H9 (cell line): ENCODE measurements around the gene NEDD4L. TPM values are rescaled to one million over a fixed set of nuclear protein-coding genes. Genes with fewer than 3 reads are reported as not detected.

Source experiments
- DNase-seq: peaks from one replicate; pipeline ENCODE4 v3.0.0-alpha.2; 2017
- H2AFZ ChIP-seq: one replicate; pipeline ENCODE4 v1.6.1; 2013; ENCODE audit warnings: mild to moderate bottlenecking, low read length, control low read depth, moderate library complexity
- H2AK5ac ChIP-seq: 2 replicates; pipeline ENCODE4 v1.6.1; 2013; ENCODE audit warnings: low read length, control low read depth, mixed read lengths; ENCODE audit not compliant: insufficient read length
- H2BK120ac ChIP-seq: one replicate; pipeline ENCODE4 v1.6.1; 2013; ENCODE audit warnings: low read depth, mild to moderate bottlenecking, low read length, control low read depth, inconsistent platforms; ENCODE audit not compliant: poor library complexity, severe bottlenecking
- H2BK12ac ChIP-seq: 2 replicates; pipeline ENCODE4 v1.6.1; 2013; ENCODE audit warnings: low read length, control low read depth, mixed read lengths, low read depth; ENCODE audit not compliant: insufficient read length
- H2BK15ac ChIP-seq: 2 replicates; pipeline ENCODE4 v1.6.1; 2013; ENCODE audit warnings: low read depth, low read length, control low read depth
- H2BK20ac ChIP-seq: one replicate; pipeline ENCODE4 v1.6.1; 2013; ENCODE audit warnings: low read depth, mild to moderate bottlenecking, low read length, control low read depth, inconsistent platforms; ENCODE audit not compliant: poor library complexity, severe bottlenecking
- H2BK5ac ChIP-seq: 2 replicates; pipeline ENCODE4 v1.6.1; 2013; ENCODE audit warnings: low read length, control low read depth, mixed read lengths; ENCODE audit not compliant: insufficient read length
- H3K14ac ChIP-seq: 2 replicates; pipeline ENCODE4 v1.6.1; 2013; ENCODE audit warnings: low read length, control low read depth; ENCODE audit not compliant: insufficient read depth
- H3K18ac ChIP-seq: 2 replicates; pipeline ENCODE4 v1.6.1; 2013; ENCODE audit warnings: low read depth, mild to moderate bottlenecking, mixed read lengths, low read length, control low read depth; ENCODE audit not compliant: insufficient read length
- H3K23ac ChIP-seq: 2 replicates; pipeline ENCODE4 v1.6.1; 2013; ENCODE audit warnings: low read length, control low read depth, mixed read lengths, low read depth; ENCODE audit not compliant: insufficient read length
- H3K23me2 ChIP-seq: 2 replicates; pipeline ENCODE4 v1.6.1; 2013; ENCODE audit warnings: low read depth, mild to moderate bottlenecking, mixed read lengths, low read length, control low read depth; ENCODE audit not compliant: insufficient read length, poor library complexity, severe bottlenecking
- H3K27ac ChIP-seq: 2 replicates; pipeline ENCODE4 v1.5.1; 2013; ENCODE audit warnings: low read length, control low read depth, mixed read lengths, low read depth; ENCODE audit not compliant: insufficient read length
- H3K27me3 ChIP-seq: 2 replicates; pipeline ENCODE4 v1.6.1; 2013; ENCODE audit warnings: low read length, control low read depth, inconsistent platforms; ENCODE audit not compliant: insufficient read depth
- H3K4ac ChIP-seq: 2 replicates; pipeline ENCODE4 v1.6.1; 2013; ENCODE audit warnings: low read depth, mild to moderate bottlenecking, control low read depth, inconsistent platforms, low read length, moderate library complexity
- H3K4me1 ChIP-seq: 2 replicates; pipeline ENCODE4 v1.6.1; 2013; ENCODE audit warnings: low read length, control low read depth, inconsistent platforms; ENCODE audit not compliant: insufficient read depth
- H3K4me2 ChIP-seq: 2 replicates; pipeline ENCODE4 v1.6.1; 2013; ENCODE audit warnings: low read length, control low read depth, mixed read lengths; ENCODE audit not compliant: insufficient read length, insufficient read depth
- H3K56ac ChIP-seq: 2 replicates; pipeline ENCODE4 v1.6.1; 2013; ENCODE audit warnings: low read depth, mild to moderate bottlenecking, mixed read lengths, low read length, control low read depth; ENCODE audit not compliant: insufficient read length
- H3K79me1 ChIP-seq: 2 replicates; pipeline ENCODE4 v1.6.1; 2013; ENCODE audit warnings: low read depth, mild to moderate bottlenecking, moderate library complexity, low read length, control low read depth, inconsistent platforms; ENCODE audit not compliant: insufficient read depth, poor library complexity, severe bottlenecking
- H3K79me2 ChIP-seq: 2 replicates; pipeline ENCODE4 v1.6.1; 2013; ENCODE audit warnings: low read length, control low read depth, inconsistent platforms; ENCODE audit not compliant: insufficient read depth
- H3K9ac ChIP-seq: 2 replicates; pipeline ENCODE4 v1.6.1; 2013; ENCODE audit warnings: low read length, control low read depth, mixed read lengths; ENCODE audit not compliant: insufficient read length; ENCODE audit errors: extremely low read depth
- H3K9me3 ChIP-seq: one replicate; pipeline ENCODE4 v1.6.1; 2013; ENCODE audit warnings: low read depth, low read length, inconsistent platforms; ENCODE audit not compliant: control insufficient read depth
- H3T11ph ChIP-seq: one replicate; pipeline ENCODE4 v1.6.1; 2013; ENCODE audit warnings: mild to moderate bottlenecking, low read length, control low read depth, inconsistent platforms
- H4K20me1 ChIP-seq: one replicate; pipeline ENCODE4 v1.6.1; 2013; ENCODE audit not compliant: control insufficient read depth, insufficient read length, insufficient read depth
- H4K5ac ChIP-seq: 2 replicates; pipeline ENCODE4 v1.6.1; 2013; ENCODE audit warnings: low read depth, mild to moderate bottlenecking, mixed read lengths, low read length, control low read depth; ENCODE audit not compliant: insufficient read length
- H4K8ac ChIP-seq: replicated peaks from 2 replicates; pipeline ENCODE4 v1.6.1; 2013; ENCODE audit warnings: low read length, control low read depth, mixed read lengths, low read depth; ENCODE audit not compliant: insufficient read length
- H4K91ac ChIP-seq: 2 replicates; pipeline ENCODE4 v1.6.1; 2013; ENCODE audit warnings: low read depth, mild to moderate bottlenecking, moderate library complexity, mixed read lengths, low read length, control low read depth; ENCODE audit not compliant: insufficient read length
- H3K27ac Mint-ChIP-seq, 3 experiments: 2 replicates in 2 of 3; 3 replicates in 1 of 3; pipeline ENCODE4 v1.8.0; 2020 to 2021; ENCODE audit warnings: mixed read lengths in 3 of 3, mild to moderate bottlenecking in 1 of 3, moderate library complexity in 1 of 3
- H3K27me3 Mint-ChIP-seq: 2 replicates; pipeline ENCODE4 v1.8.0; 2021; ENCODE audit warnings: low read depth, mild to moderate bottlenecking, moderate library complexity, mixed read lengths
- H3K36me3 Mint-ChIP-seq, 3 experiments: 2 replicates in 2 of 3; 3 replicates in 1 of 3; pipeline ENCODE4 v1.8.0; 2020 to 2021; ENCODE audit warnings: low read depth in 3 of 3, mixed read lengths in 3 of 3; ENCODE audit not compliant: insufficient read depth in 1 of 3
- H3K4me1 Mint-ChIP-seq, 2 experiments: 2 replicates each; pipeline ENCODE4 v1.8.0; 2020; ENCODE audit warnings: mixed read lengths in 2 of 2
- H3K4me3 Mint-ChIP-seq, 2 experiments: 2 replicates in 1 of 2; 3 replicates in 1 of 2; pipeline ENCODE4 v1.8.0; 2020 to 2021; ENCODE audit warnings: mild to moderate bottlenecking in 2 of 2, mixed read lengths in 2 of 2, moderate library complexity in 1 of 2
- H3K9me3 Mint-ChIP-seq, 2 experiments: 2 replicates in 1 of 2; 3 replicates in 1 of 2; pipeline ENCODE4 v1.8.0; 2020; ENCODE audit warnings: mild to moderate bottlenecking in 2 of 2, mixed read lengths in 2 of 2, moderate library complexity in 1 of 2
- CTCF ChIP-seq: fragments of 200-600 bp; sonication (generic); conservative IDR thresholded peaks from 3 replicates; pipeline ENCODE4 v1.8.0; 2021; ENCODE audit warnings: antibody characterized with exemption, mild to moderate bottlenecking
- WGBS: extraction: QIAGEN DNeasy Blood & Tissue Kit; methylation state at CpG from one replicate; pipeline ENCODE4 v1.1.7; 2013; ENCODE audit warnings: missing lambda C conversion rate, low lambda C conversion rate, mixed read lengths; ENCODE audit not compliant: insufficient read length; ENCODE audit errors: extremely low coverage; 5-methylcytosine and 5-hydroxymethylcytosine counted together
- total RNA-seq: library from RNA; stranded (reverse); gene quantifications from 2 replicates; pipeline ENCODE4 v1.2.1, GENCODE V29; 2021

NEDD4L gene
- total RNA-seq, 1 experiment from 2014 or later: 76.3 TPM

GRCh38 chr18:58307441-58307840, 263.4 kb downstream of the NEDD4L start:
- DNase-seq: no peak
- Mint-ChIP-seq H3K27ac (no peak overlapping the region), H3K4me3 (no peak overlapping the region), H3K36me3 (peaks cover 9 to 13% (median 10%) of the 10 kb centered on the region in 3 experiments; a peak in 6 of 7 replicates), H3K4me1 (peaks cover 2 to 7% of the 10 kb centered on the region in 2 experiments; a peak in 2 of 4 replicates), H3K27me3 (no peaks in the 10 kb centered on the region), H3K9me3 (peaks cover 3 to 5% of the 10 kb centered on the region in 2 experiments; a peak in 2 of 5 replicates)
- Histone ChIP-seq H4K5ac (no peak overlapping the region), H3T11ph (no peak overlapping the region), H3K4me2 (no peak overlapping the region), H3K9ac (no peak overlapping the region), H4K20me1 (no peaks in the 10 kb centered on the region), H2BK20ac (no peak overlapping the region), H2BK15ac (no peak overlapping the region), H3K27ac (no peak overlapping the region), H4K8ac (no peak overlapping the region), H2BK5ac (no peak overlapping the region), H3K27me3 (no peaks in the 10 kb centered on the region), H3K14ac (no peak overlapping the region), H2BK12ac (no peak overlapping the region), H3K4me1 (0 out of 2 replicates have a peak, but pooled peaks cover 2% of the 10 kb centered on the region), H2AFZ (no peak overlapping the region), H3K4ac (no peak overlapping the region), H3K56ac (no peak overlapping the region), H3K23ac (no peak overlapping the region), H2AK5ac (no peak overlapping the region), H3K79me1 (no peaks in the 10 kb centered on the region), H3K79me2 (peaks cover 2% of the 10 kb centered on the region; the same call in 1 of the 2 replicates), H3K18ac (no peak overlapping the region), H2BK120ac (no peak overlapping the region), H4K91ac (no peak overlapping the region), H3K23me2 (no peaks in the 10 kb centered on the region), H3K9me3 (peaks cover 5% of the 10 kb centered on the region)
- TF ChIP-seq CTCF: no peak
- no CpG with 5 or more reads among the region's 3 CpGs for WGBS
